HepG2 (cell line): ENCODE data around the gene FURIN. TPM values are rescaled to one million over a fixed set of nuclear protein-coding genes. Genes with fewer than 3 reads are reported as not detected.

Source experiments
- ATF3 ChIP-seq: sonication (generic); formaldehyde crosslinking; IDR thresholded peaks from 2 replicates; pipeline ENCODE4 v1.4.0; 2020; ENCODE audit warnings: missing genetic modification reagents
- CTCF ChIP-seq: sonication (generic); formaldehyde crosslinking; IDR thresholded peaks from 2 replicates; pipeline ENCODE4 v1.5.0; 2020; ENCODE audit warnings: mild to moderate bottlenecking, missing genetic modification reagents, moderate library complexity
- GABPB1 ChIP-seq: IDR thresholded peaks from 2 replicates; pipeline ENCODE4 v1.6.1; 2016; ENCODE audit warnings: mild to moderate bottlenecking, missing genetic modification reagents, moderate library complexity, missing compliant biosample characterization
- GPN1 ChIP-seq: sonication (generic); formaldehyde crosslinking; IDR thresholded peaks from 2 replicates; pipeline ENCODE4 v1.5.1; 2020; ENCODE audit warnings: missing genetic modification reagents, borderline replicate concordance
- HOMEZ ChIP-seq: IDR thresholded peaks from 2 replicates; pipeline ENCODE4 v1.6.1; 2016; ENCODE audit warnings: low read depth
- JUNB ChIP-seq: sonication (generic); formaldehyde crosslinking; IDR thresholded peaks from 2 replicates; pipeline ENCODE4 v1.8.0; 2022; ENCODE audit warnings: missing genetic modification reagents, mild to moderate bottlenecking, borderline replicate concordance
- PBX3 ChIP-seq: sonication (generic); formaldehyde crosslinking; IDR thresholded peaks from 2 replicates; pipeline ENCODE4 v1.8.1; 2023; ENCODE audit warnings: missing genetic modification reagents, inconsistent platforms, borderline replicate concordance
- RNF219 ChIP-seq: sonication (generic); formaldehyde crosslinking; IDR thresholded peaks from 2 replicates; pipeline ENCODE4 v1.5.0; 2020; ENCODE audit warnings: mild to moderate bottlenecking, missing genetic modification reagents
- SNAPC5 ChIP-seq: sonication (generic); formaldehyde crosslinking; IDR thresholded peaks from 2 replicates; pipeline ENCODE4 v1.8.1; 2023; ENCODE audit warnings: mild to moderate bottlenecking, missing genetic modification reagents, borderline replicate concordance
- ZNF235 ChIP-seq: sonication (generic); formaldehyde crosslinking; IDR thresholded peaks from 2 replicates; pipeline ENCODE4 v1.8.1; 2023; ENCODE audit warnings: mild to moderate bottlenecking, missing genetic modification reagents, borderline replicate concordance
- ZNF331 ChIP-seq: sonication (generic); formaldehyde crosslinking; IDR thresholded peaks from 2 replicates; pipeline ENCODE4 v1.4.0; 2020; ENCODE audit warnings: missing genetic modification reagents
- ZNF605 ChIP-seq: sonication (generic); formaldehyde crosslinking; IDR thresholded peaks from 2 replicates; pipeline ENCODE4 v1.8.0; 2022; ENCODE audit warnings: mild to moderate bottlenecking, missing genetic modification reagents
- ZNF672 ChIP-seq: sonication (generic); formaldehyde crosslinking; IDR thresholded peaks from 2 replicates; pipeline ENCODE4 v1.8.1; 2022; ENCODE audit warnings: missing genetic modification reagents
- ZNF747 ChIP-seq: sonication (generic); formaldehyde crosslinking; IDR thresholded peaks from 2 replicates; pipeline ENCODE4 v1.8.1; 2023; ENCODE audit warnings: missing genetic modification reagents, mild to moderate bottlenecking, borderline replicate concordance
- ZSCAN20 ChIP-seq: sonication (generic); formaldehyde crosslinking; IDR thresholded peaks from 2 replicates; pipeline ENCODE4 v1.4.0; 2020; ENCODE audit warnings: missing genetic modification reagents, mild to moderate bottlenecking, borderline replicate concordance
- polyA plus RNA-seq, 8 experiments: library from polyadenylated mRNA; depleted of rRNA in 3 of 8; stranded (reverse) in 7 of 8; unstranded in 1 of 8; fragments of >200 nt; fragmentation: Illumina TruSeq in 4 of 8; extraction: Trizol in 4 of 8; gene quantifications; 2 replicates each; pipeline versions ENCODE4 v1.2.1 to v1.2.3, GENCODE V29; 2011 to 2016; ENCODE audit warnings: low read depth in 4 of 8, missing spikeins in 1 of 8, mixed read lengths in 1 of 8; ENCODE audit not compliant: insufficient read depth in 1 of 8
- total RNA-seq, 5 experiments: library from RNA; depleted of rRNA; stranded (reverse); fragments of >200 nt; fragmentation: Illumina TruSeq; extraction: Trizol; gene quantifications; 2 replicates each; pipeline ENCODE4 v1.2.3, GENCODE V29; 2016; ENCODE audit warnings: low read depth in 1 of 5

Gene FURIN
- total and polyA plus RNA-seq, 2 of the 13 experiments (the other 11 are each of a cell fraction or from before 2014, with no cell fraction given) = 15.2 to 17.4 TPM

- TF ChIP-seq PBX3 = 0 out of 2 replicates have a peak, but pooled peaks have one; percentile 27
- peak; percentile 85 for TF ChIP-seq ZNF331 (CRISPR knock-in tag)
- TF ChIP-seq CTCF (CRISPR knock-in tag) = peak; percentile 93
- no peak for TF ChIP-seq JUNB (CRISPR knock-in tag)
- no peak for TF ChIP-seq ZNF235 (CRISPR knock-in tag)
- peak; percentile 34 for TF ChIP-seq ATF3 (CRISPR knock-in tag)
- peak; percentile 76; the same call in 1 of the 2 replicates for TF ChIP-seq ZSCAN20 (CRISPR knock-in tag)
- TF ChIP-seq ZNF672 = 0 out of 2 replicates have a peak, but pooled peaks have one; percentile 16
- TF ChIP-seq ZNF605 (CRISPR knock-in tag) = peak; percentile 89
- no peak for TF ChIP-seq SNAPC5 (CRISPR knock-in tag)
- no peak for TF ChIP-seq GPN1 (CRISPR knock-in tag)
- peak; percentile 89 for TF ChIP-seq GABPB1 (CRISPR knock-in tag)
- peak; percentile 80; the same call in 1 of the 2 replicates for TF ChIP-seq ZNF747
- peak; percentile 36; the same call in 1 of the 2 replicates for TF ChIP-seq HOMEZ (CRISPR knock-in tag)
- no peak for TF ChIP-seq RNF219 (CRISPR knock-in tag)
These were observed 63.7 kb downstream of the FURIN start, which contains the start of gene HDDC3 (continued) for GRCh38 chr15:90931828-90932659.
